GM18517 (cell line): ENCODE measurements around the gene CASKIN1.
"Not testable (repeated sequence)": the region's sequence is repeated elsewhere in the genome, so short reads cannot be mapped to it uniquely, and the experiment has no call there.

Experiments used
- ATAC-seq: cut with Tn5 transposase; IDR thresholded peaks from one replicate; pipeline ENCODE4 v1.9.1; 2021; ENCODE audit warnings: mild to moderate bottlenecking, moderate library complexity; ENCODE audit not compliant: unreplicated experiment

Gene CASKIN1

GRCh38 chr16:2196162-2196980, at the start of gene CASKIN1:
TSS of gene CASKIN1 (minus strand) at chr16:2196605. CDS start at chr16:2196432, 173 bp downstream.
- ATAC-seq, result no peak

GRCh38 chr16:2244926-2245795, 48.8 kb upstream of the CASKIN1 start:
- ATAC-seq, result no peak

GRCh38 chr16:2244301-2244700, 47.9 kb upstream of the CASKIN1 start:
- ATAC-seq, result no peak

GRCh38 chr16:2243781-2244180, 47.4 kb upstream of the CASKIN1 start:
- no peak for ATAC-seq

- no peak for ATAC-seq
Observed at GRCh38 chr16:2243031-2243528, 46.7 kb upstream of the CASKIN1 start.

- ATAC-seq, result no peak
Observed at GRCh38 chr16:2242598-2242997, 46.2 kb upstream of the CASKIN1 start.

GRCh38 chr16:2240331-2240730, 43.9 kb upstream of the CASKIN1 start:
- not testable (repeated sequence) for ATAC-seq

GRCh38 chr16:2238838-2239675, 42.7 kb upstream of the CASKIN1 start:
- ATAC-seq, result no peak

GRCh38 chr16:2238150-2238837, 41.9 kb upstream of the CASKIN1 start:
- no peak for ATAC-seq

- ATAC-seq, result no peak
Observed at GRCh38 chr16:2237493-2238149, 41.2 kb upstream of the CASKIN1 start.

- no peak for ATAC-seq
Observed at GRCh38 chr16:2237102-2237482, 40.7 kb upstream of the CASKIN1 start.

- ATAC-seq, result no peak
Observed at GRCh38 chr16:2236337-2237101, 40.1 kb upstream of the CASKIN1 start, which contains the start of gene DNASE1L2. TSS of gene DNASE1L2 (plus strand) at chr16:2236444. CDS start at chr16:2236817, 373 bp downstream.

- ATAC-seq, result no peak
Observed at GRCh38 chr16:2235695-2236336, 39.4 kb upstream of the CASKIN1 start.

GRCh38 chr16:2235234-2235651, 38.8 kb upstream of the CASKIN1 start:
- no peak for ATAC-seq

GRCh38 chr16:2234813-2235170, 38.4 kb upstream of the CASKIN1 start:
- ATAC-seq, result no peak

- ATAC-seq, result no peak
Observed at GRCh38 chr16:2233872-2234812, 37.7 kb upstream of the CASKIN1 start.

- no peak for ATAC-seq
Observed at GRCh38 chr16:2233046-2233775, 36.8 kb upstream of the CASKIN1 start.
